Measurements from ENCODE around the gene GPR21. TPM values are rescaled to one million over a fixed set of nuclear protein-coding genes. Genes with fewer than 3 reads are reported as not detected.

Gene GPR21
- total RNA-seq, 1 donor from 2014 or later = 0.59 TPM

DNA sequence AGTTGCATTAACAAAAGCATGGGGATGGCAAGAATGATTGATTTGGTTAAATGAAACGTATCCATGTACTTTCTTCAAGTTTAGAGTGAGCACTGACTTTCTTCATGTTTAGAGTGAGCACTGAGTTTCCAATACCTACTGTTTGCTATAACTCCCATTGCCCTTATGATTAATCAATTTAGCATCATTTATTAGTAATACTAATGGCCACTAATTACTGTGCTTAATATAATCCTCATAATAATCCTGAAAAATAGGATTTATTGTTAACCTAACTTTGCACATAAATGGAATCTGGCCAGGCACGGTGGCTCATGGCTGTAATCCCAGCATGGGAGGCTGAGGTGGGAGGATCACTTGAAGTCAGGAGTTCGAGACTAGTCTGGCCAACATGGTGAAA lies 22.1 kb upstream of the GPR21 start:
- Mint-ChIP-seq H3K9me3 (peaks cover 14% of the 10 kb centered on the region), H3K27me3 (ENCODE audit: low read depth) (no peaks in the 10 kb centered on the region), H3K27ac (no peak overlapping the region), H3K4me1 (ENCODE audit: low read depth) (no peaks in the 10 kb centered on the region), H3K4me3 (ENCODE audit: low read depth) (no peak overlapping the region), H3K36me3 (ENCODE audit: low read depth) (peaks cover 58% of the 10 kb centered on the region)
- no peak for DNase-seq (ENCODE audit: low spot score)
- intact Hi-C loops (cut with micrococcal nuclease) = no loop called here

DNA sequence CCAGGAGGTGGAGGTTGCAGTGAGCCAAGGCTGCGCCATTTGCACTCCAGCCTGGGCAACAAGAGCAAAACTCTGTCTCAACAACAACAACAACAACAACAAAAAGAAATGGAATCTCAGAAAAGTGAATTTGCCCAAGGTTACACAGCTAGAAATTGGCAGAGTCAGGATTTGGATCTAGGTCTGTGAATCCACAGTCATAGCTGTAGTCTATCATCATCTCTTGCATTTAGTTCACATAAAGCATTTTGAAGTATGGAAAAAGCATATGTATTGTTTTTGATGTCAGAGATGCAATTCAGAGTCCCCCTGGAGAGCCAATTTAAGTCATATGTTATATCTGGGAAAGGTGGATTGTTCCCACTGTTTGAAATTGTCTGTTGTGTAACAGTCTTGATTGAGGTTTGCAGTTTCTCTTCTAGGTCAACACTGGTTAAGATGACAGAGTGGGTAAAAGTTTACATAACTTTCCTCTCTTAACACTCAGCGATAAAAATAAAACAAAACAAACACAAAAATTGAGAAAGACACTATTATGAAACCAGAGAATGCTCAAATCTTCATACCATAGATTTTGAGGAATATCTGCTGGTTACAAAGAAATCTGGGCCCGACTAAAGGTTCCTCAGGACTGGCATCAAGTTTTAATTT lies 21.5 kb upstream of the GPR21 start:
- Mint-ChIP-seq H3K27me3 (ENCODE audit: low read depth) (no peaks in the 10 kb centered on the region), H3K9me3 (peaks cover 14% of the 10 kb centered on the region), H3K36me3 (ENCODE audit: low read depth) (peaks cover 64% of the 10 kb centered on the region), H3K4me3 (ENCODE audit: low read depth) (no peak overlapping the region), H3K27ac (no peak overlapping the region), H3K4me1 (ENCODE audit: low read depth) (no peaks in the 10 kb centered on the region)
- intact Hi-C loops (cut with micrococcal nuclease) = no loop called here
- DNase-seq (ENCODE audit: low spot score) = no peak

DNA sequence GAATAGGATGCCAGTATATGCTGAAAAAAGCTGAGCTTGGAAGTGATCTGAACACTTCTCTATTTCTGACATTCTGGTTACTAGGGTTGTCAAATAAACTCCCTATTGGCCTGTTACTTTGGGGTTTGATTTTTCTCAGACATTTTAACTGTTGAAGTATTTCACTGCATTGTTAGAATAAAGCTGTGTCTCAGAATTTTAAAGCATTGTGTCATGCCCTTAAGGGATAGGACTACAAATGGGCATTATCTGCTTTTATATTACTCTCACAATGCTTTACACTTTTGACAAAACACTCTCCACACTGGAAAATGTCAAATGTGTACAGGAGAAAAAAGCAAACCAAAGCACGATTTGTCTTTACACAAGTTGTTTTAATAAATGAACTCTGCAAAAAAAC lies 16.8 kb upstream of the GPR21 start:
- Mint-ChIP-seq H3K4me3 (ENCODE audit: low read depth) (no peak overlapping the region), H3K9me3 (peaks cover 14% of the 10 kb centered on the region), H3K27ac (no peak overlapping the region), H3K4me1 (ENCODE audit: low read depth) (no peaks in the 10 kb centered on the region), H3K27me3 (ENCODE audit: low read depth) (no peaks in the 10 kb centered on the region), H3K36me3 (ENCODE audit: low read depth) (peaks cover 58% of the 10 kb centered on the region)
- DNase-seq (ENCODE audit: low spot score) = no peak
- intact Hi-C loops (cut with micrococcal nuclease) = no loop called here

- Mint-ChIP-seq H3K27me3 (ENCODE audit: low read depth) (no peaks in the 10 kb centered on the region), H3K27ac (no peak overlapping the region), H3K36me3 (ENCODE audit: low read depth) (peaks cover 31% of the 10 kb centered on the region), H3K4me3 (ENCODE audit: low read depth) (no peak overlapping the region), H3K4me1 (ENCODE audit: low read depth) (no peaks in the 10 kb centered on the region), H3K9me3 (no peaks in the 10 kb centered on the region)
- intact Hi-C loops (cut with micrococcal nuclease) = no loop called here
- DNase-seq (ENCODE audit: low spot score) = no peak
These were observed 12.7 kb upstream of the GPR21 start for GRCh38 chr9:123020796-123021195.

- Mint-ChIP-seq H3K27me3 (ENCODE audit: low read depth) (no peaks in the 10 kb centered on the region), H3K9me3 (no peaks in the 10 kb centered on the region), H3K4me3 (ENCODE audit: low read depth) (no peak overlapping the region), H3K4me1 (ENCODE audit: low read depth) (peaks cover 7% of the 10 kb centered on the region), H3K36me3 (ENCODE audit: low read depth) (peaks cover 24% of the 10 kb centered on the region), H3K27ac (no peak overlapping the region)
- intact Hi-C loops (cut with micrococcal nuclease) = no loop called here
- DNase-seq (ENCODE audit: low spot score) = no peak
These were observed 7.0 kb upstream of the GPR21 start for GRCh38 chr9:123026425-123026824.

GRCh38 chr9:123027517-123027916 lies 6.0 kb upstream of the GPR21 start:
- Mint-ChIP-seq H3K36me3 (ENCODE audit: low read depth) (peaks cover 24% of the 10 kb centered on the region), H3K9me3 (no peaks in the 10 kb centered on the region), H3K27me3 (ENCODE audit: low read depth) (no peaks in the 10 kb centered on the region), H3K4me3 (ENCODE audit: low read depth) (no peak overlapping the region), H3K27ac (no peak overlapping the region), H3K4me1 (ENCODE audit: low read depth) (peaks cover 7% of the 10 kb centered on the region)
- DNase-seq (ENCODE audit: low spot score) = no peak
- intact Hi-C loops (cut with micrococcal nuclease) = no loop called here

- Mint-ChIP-seq H3K9me3 (no peaks in the 10 kb centered on the region), H3K4me3 (ENCODE audit: low read depth) (no peak overlapping the region), H3K36me3 (ENCODE audit: low read depth) (peaks cover 19% of the 10 kb centered on the region), H3K4me1 (ENCODE audit: low read depth) (peaks cover 7% of the 10 kb centered on the region), H3K27ac (no peak overlapping the region), H3K27me3 (ENCODE audit: low read depth) (no peaks in the 10 kb centered on the region)
- intact Hi-C loops (cut with micrococcal nuclease) = no loop called here
- no peak for DNase-seq (ENCODE audit: low spot score)
These were observed 5.3 kb upstream of the GPR21 start for GRCh38 chr9:123028136-123028535.

DNA sequence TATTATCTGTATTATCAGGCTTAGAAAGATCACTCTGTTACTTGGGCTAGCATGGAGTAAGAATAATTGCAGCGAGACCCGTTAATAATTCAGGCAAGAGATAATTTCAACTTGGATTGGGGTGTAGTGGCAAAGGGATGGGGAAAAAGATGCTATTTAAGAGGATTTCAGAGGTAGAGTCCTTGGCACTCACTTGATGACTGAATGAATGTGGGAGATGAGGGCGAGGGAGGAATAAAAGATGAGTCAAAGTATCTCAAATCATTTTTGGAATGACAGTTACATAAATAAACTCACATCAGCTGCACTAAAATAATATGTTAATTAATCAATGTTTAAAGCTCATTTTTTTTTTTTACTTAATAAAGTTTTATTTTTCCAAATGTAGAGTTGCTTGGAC lies 4.5 kb upstream of the GPR21 start:
- no peaks in the 10 kb centered on the region for H3K27me3 Mint-ChIP-seq (ENCODE audit: low read depth)
- no peak overlapping the region for H3K27ac Mint-ChIP-seq
- intact Hi-C loops (cut with micrococcal nuclease) = no loop called here
- no peak for DNase-seq (ENCODE audit: low spot score)
- peaks cover 7% of the 10 kb centered on the region for H3K4me1 Mint-ChIP-seq (ENCODE audit: low read depth)
- no peak overlapping the region for H3K4me3 Mint-ChIP-seq (ENCODE audit: low read depth)
- no peaks in the 10 kb centered on the region for H3K9me3 Mint-ChIP-seq
- peaks cover 17% of the 10 kb centered on the region for H3K36me3 Mint-ChIP-seq (ENCODE audit: low read depth)

DNA sequence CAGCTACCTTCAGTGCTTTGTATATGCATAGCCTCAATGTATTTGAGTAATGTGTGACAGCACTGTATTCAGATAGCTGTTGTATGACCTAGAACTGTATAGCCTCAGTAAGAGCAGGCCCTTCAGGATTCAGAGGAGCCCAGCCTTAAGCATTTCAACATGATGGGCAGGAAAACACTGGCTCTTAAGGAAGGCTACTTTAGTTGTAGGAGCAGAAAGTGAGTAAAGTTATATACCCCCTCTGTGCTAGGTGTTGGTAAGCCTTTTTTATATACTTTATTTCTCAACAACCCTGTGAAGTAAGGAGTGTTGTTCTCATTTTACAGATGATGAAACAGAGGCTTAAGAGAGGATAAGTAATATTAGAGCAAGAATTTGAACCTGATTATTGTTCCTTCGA lies 1.5 kb upstream of the GPR21 start:
- H3K36me3 Mint-ChIP-seq (ENCODE audit: low read depth) = peaks cover 6% of the 10 kb centered on the region
- H3K9me3 Mint-ChIP-seq = no peaks in the 10 kb centered on the region
- H3K4me1 Mint-ChIP-seq (ENCODE audit: low read depth) = peaks cover 4% of the 10 kb centered on the region
- no peak for DNase-seq (ENCODE audit: low spot score)
- no peaks in the 10 kb centered on the region for H3K27me3 Mint-ChIP-seq (ENCODE audit: low read depth)
- no peak overlapping the region for H3K27ac Mint-ChIP-seq
- H3K4me3 Mint-ChIP-seq (ENCODE audit: low read depth) = no peak overlapping the region
- intact Hi-C loops (cut with micrococcal nuclease) = no loop called here

DNA sequence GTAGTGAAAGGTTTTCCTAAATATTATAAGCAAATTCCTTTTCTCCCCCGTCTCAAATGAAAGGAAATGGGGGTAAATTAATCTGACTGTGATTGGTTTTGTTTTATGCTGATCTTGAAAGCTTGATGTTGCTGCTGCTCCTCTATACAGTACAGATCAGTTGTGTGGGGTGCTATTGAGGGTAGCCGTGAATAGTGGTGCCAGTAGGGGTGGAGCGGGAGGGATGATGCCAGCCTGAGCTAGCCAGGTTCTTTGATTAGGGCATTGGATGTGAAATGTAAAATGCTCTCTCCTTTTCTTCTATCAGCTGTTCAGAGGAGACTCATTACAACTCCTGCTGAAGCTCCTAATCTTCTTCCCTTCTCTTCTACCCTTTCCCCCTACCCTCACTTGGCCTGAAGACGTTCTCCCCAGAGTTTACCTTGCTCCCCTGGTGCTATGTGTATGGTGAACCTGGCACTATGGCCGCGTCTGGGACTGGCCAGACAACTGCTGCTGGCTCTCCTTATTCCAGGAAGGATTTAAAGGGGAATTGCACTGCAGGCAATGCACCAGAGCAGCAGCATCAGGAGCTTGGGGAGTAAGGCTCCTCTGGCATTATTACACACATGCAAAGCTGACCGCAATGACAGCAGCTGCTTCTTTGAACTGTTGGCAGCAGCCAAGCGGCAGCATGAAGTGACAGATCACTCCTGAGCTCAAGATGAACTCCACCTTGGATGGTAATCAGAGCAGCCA lies 566 bp downstream of the GPR21 start:
- H3K4me1 Mint-ChIP-seq (ENCODE audit: low read depth) = peaks cover 5% of the 10 kb centered on the region
- no peaks in the 10 kb centered on the region for H3K27me3 Mint-ChIP-seq (ENCODE audit: low read depth)
- no peak overlapping the region for H3K4me3 Mint-ChIP-seq (ENCODE audit: low read depth)
- DNase-seq (ENCODE audit: low spot score) = no peak
- no peak overlapping the region for H3K27ac Mint-ChIP-seq
- H3K36me3 Mint-ChIP-seq (ENCODE audit: low read depth) = no peaks in the 10 kb centered on the region
- intact Hi-C loops (cut with micrococcal nuclease) = no loop called here
- H3K9me3 Mint-ChIP-seq = no peaks in the 10 kb centered on the region

DNA sequence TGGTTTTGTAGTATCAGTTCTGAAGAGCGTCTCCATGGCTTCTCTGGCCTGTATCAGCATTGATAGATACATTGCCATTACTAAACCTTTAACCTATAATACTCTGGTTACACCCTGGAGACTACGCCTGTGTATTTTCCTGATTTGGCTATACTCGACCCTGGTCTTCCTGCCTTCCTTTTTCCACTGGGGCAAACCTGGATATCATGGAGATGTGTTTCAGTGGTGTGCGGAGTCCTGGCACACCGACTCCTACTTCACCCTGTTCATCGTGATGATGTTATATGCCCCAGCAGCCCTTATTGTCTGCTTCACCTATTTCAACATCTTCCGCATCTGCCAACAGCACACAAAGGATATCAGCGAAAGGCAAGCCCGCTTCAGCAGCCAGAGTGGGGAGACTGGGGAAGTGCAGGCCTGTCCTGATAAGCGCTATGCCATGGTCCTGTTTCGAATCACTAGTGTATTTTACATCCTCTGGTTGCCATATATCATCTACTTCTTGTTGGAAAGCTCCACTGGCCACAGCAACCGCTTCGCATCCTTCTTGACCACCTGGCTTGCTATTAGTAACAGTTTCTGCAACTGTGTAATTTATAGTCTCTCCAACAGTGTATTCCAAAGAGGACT lies 1.5 kb downstream of the GPR21 start:
- no peak for DNase-seq (ENCODE audit: low spot score)
- Mint-ChIP-seq H3K4me3 (ENCODE audit: low read depth) (no peak overlapping the region), H3K4me1 (ENCODE audit: low read depth) (peaks cover 5% of the 10 kb centered on the region), H3K27me3 (ENCODE audit: low read depth) (no peaks in the 10 kb centered on the region), H3K9me3 (no peaks in the 10 kb centered on the region), H3K36me3 (ENCODE audit: low read depth) (no peaks in the 10 kb centered on the region), H3K27ac (no peak overlapping the region)
- intact Hi-C loops (cut with micrococcal nuclease) = no loop called here

GRCh38 chr9:123035791-123036190 lies 2.3 kb downstream of the GPR21 start:
- intact Hi-C loops (cut with micrococcal nuclease) = no loop called here
- no peak for DNase-seq (ENCODE audit: low spot score)
- Mint-ChIP-seq H3K9me3 (no peaks in the 10 kb centered on the region), H3K4me3 (ENCODE audit: low read depth) (no peak overlapping the region), H3K36me3 (ENCODE audit: low read depth) (no peaks in the 10 kb centered on the region), H3K27me3 (ENCODE audit: low read depth) (no peaks in the 10 kb centered on the region), H3K27ac (no peak overlapping the region), H3K4me1 (ENCODE audit: low read depth) (peaks cover 5% of the 10 kb centered on the region)

GRCh38 chr9:123036893-123037545 lies 3.6 kb downstream of the GPR21 start:
- intact Hi-C loops (cut with micrococcal nuclease) = no loop called here
- Mint-ChIP-seq H3K27me3 (ENCODE audit: low read depth) (no peaks in the 10 kb centered on the region), H3K36me3 (ENCODE audit: low read depth) (peaks cover under 1% of the 10 kb centered on the region), H3K4me1 (ENCODE audit: low read depth) (peaks cover 5% of the 10 kb centered on the region), H3K4me3 (ENCODE audit: low read depth) (no peak overlapping the region), H3K27ac (no peak overlapping the region), H3K9me3 (no peaks in the 10 kb centered on the region)
- no peak for DNase-seq (ENCODE audit: low spot score)
